ENCODE results near the gene LYL1. TPM values are rescaled to one million over a fixed set of nuclear protein-coding genes. Genes with fewer than 3 reads are reported as not detected.

LYL1 gene
- total RNA-seq, 2 donors from 2014 or later, result 4.6 to 13.3 TPM

DNA sequence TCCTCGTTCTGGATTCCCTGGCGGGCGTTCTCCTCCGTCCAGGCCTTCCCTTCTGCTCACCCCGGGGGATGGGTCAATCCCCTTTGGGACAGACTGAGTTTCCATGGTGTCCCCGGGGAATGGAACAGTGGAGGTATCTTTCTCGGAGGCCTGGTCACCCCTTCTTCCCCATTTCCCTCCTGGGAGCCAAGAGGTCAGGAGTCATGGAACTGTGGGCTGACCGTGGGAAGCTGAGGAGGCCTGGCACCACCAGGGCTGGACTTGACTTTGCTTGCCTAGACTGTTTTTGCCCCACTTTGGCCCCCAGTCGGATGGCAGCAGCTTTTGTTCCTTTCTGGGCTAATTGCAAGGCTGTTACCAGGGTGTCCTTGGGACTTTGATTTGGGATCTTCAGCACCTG lies 17.4 kb upstream of the LYL1 start:
- no peak for DNase-seq (ENCODE audit: low spot score)
- Histone ChIP-seq H3K27ac (no peak overlapping the region), H3K4me1 (replicated peaks) (peaks cover 11% of the 10 kb centered on the region), H3K36me3 (no peaks in the 10 kb centered on the region), H3K4me3 (no peak overlapping the region), H3K9me3 (no peaks in the 10 kb centered on the region), H3K27me3 (replicated peaks; ENCODE audit: insufficient read depth) (no peaks in the 10 kb centered on the region)
- WGBS, result 66% methylated on average over 9 of the region's 9 CpGs
- intact Hi-C loops (cut with DNase I), result no loop called here
- TF ChIP-seq POLR2AphosphoS5 (IDR thresholded peaks at IDR 0.05), result no peak
- TF ChIP-seq, protein P1, sequence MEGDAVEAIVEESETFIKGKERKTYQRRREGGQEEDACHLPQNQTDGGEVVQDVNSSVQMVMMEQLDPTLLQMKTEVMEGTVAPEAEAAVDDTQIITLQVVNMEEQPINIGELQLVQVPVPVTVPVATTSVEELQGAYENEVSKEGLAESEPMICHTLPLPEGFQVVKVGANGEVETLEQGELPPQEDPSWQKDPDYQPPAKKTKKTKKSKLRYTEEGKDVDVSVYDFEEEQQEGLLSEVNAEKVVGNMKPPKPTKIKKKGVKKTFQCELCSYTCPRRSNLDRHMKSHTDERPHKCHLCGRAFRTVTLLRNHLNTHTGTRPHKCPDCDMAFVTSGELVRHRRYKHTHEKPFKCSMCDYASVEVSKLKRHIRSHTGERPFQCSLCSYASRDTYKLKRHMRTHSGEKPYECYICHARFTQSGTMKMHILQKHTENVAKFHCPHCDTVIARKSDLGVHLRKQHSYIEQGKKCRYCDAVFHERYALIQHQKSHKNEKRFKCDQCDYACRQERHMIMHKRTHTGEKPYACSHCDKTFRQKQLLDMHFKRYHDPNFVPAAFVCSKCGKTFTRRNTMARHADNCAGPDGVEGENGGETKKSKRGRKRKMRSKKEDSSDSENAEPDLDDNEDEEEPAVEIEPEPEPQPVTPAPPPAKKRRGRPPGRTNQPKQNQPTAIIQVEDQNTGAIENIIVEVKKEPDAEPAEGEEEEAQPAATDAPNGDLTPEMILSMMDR (IDR thresholded peaks at IDR 0.05), result no peak

DNA sequence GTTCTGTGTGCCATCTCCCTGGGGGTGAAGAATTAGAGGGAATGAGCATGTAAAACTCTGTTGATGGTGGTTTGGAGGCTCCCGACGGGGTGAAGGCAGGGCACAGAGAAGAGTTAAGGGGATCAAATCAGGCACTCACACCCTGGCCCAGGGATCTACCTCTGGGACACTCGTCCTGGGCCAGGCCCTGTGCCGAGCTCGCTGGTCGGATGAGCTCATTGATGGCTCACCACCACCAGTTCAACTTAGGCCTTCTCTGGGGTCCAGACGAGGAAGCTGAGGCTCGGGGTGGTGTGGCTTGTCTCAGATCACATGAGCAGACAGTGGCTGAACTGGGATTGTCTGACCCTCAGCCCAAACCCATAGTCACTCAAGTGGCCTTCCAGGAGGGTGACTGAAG lies 17.0 kb upstream of the LYL1 start:
- no peak for DNase-seq (ENCODE audit: low spot score)
- Histone ChIP-seq H3K36me3 (no peaks in the 10 kb centered on the region), H3K4me3 (no peak overlapping the region), H3K4me1 (replicated peaks) (peaks cover 11% of the 10 kb centered on the region), H3K27ac (no peak overlapping the region), H3K9me3 (no peaks in the 10 kb centered on the region), H3K27me3 (replicated peaks; ENCODE audit: insufficient read depth) (no peaks in the 10 kb centered on the region)
- 67% methylated on average over 8 of the region's 8 CpGs for WGBS
- TF ChIP-seq POLR2AphosphoS5 (IDR thresholded peaks at IDR 0.05) (no peak), POLR2A (IDR thresholded peaks at IDR 0.05) (no peak)
- TF ChIP-seq, protein P1 (IDR thresholded peaks at IDR 0.05), result no peak
- intact Hi-C loops (cut with DNase I), result no loop called here

DNA sequence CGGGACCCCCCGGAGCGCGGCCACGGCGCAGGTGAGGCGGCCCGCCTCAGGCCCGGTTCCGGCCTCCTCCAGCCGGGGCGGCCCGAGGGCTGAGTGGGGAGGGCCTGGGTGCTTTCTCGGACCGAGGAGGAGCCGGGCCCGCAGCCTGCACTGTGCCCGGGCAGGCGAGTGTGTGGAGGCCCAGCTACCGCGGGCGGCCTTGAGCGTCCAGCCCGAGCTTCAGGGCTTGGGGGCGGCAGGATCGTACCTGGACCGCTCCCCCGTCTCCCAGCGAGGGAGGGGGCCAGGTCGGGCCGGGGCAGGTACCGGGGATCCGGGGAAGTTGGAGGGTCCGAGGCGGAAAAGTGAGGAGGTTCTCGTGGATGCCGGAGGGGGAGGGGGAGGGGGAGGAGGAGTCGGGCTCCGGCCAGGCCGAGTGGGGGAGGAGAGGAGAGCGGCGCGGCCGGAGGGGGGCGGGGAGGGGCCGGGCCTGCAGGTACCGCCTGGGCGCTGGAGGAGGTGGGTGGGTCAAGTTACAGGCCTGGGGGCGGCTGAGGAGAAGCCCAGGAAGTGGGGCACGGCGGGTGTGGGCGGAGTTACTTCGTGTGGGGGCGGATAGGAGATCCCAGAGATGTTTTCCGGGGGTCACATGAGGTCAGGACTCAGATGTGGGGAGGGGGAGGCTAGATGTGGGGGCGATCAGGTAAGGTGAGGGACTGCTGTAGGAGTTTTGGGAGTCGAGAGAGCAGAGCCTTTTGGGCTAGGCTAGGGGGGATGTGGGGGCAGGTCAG lies 16.0 kb upstream of the LYL1 start:
- Histone ChIP-seq H3K36me3 (no peaks in the 10 kb centered on the region), H3K4me3 (peak overlapping the region; percentile 90 to 94), H3K9me3 (no peaks in the 10 kb centered on the region), H3K27me3 (replicated peaks; ENCODE audit: insufficient read depth) (no peaks in the 10 kb centered on the region), H3K4me1 (replicated peaks) (peaks cover 11% of the 10 kb centered on the region), H3K27ac (peak overlapping the region; percentile 46 to 62)
- DNase-seq (ENCODE audit: low spot score), result peak; percentile 34
- WGBS, result 1% methylated on average over 57 of the region's 57 CpGs
- intact Hi-C loops (cut with DNase I), result no loop called here
- TF ChIP-seq POLR2A (IDR thresholded peaks at IDR 0.05) (no peak), POLR2AphosphoS5 (IDR thresholded peaks at IDR 0.05) (no peak)
- TF ChIP-seq, protein P1 (IDR thresholded peaks at IDR 0.05), result no peak

DNA sequence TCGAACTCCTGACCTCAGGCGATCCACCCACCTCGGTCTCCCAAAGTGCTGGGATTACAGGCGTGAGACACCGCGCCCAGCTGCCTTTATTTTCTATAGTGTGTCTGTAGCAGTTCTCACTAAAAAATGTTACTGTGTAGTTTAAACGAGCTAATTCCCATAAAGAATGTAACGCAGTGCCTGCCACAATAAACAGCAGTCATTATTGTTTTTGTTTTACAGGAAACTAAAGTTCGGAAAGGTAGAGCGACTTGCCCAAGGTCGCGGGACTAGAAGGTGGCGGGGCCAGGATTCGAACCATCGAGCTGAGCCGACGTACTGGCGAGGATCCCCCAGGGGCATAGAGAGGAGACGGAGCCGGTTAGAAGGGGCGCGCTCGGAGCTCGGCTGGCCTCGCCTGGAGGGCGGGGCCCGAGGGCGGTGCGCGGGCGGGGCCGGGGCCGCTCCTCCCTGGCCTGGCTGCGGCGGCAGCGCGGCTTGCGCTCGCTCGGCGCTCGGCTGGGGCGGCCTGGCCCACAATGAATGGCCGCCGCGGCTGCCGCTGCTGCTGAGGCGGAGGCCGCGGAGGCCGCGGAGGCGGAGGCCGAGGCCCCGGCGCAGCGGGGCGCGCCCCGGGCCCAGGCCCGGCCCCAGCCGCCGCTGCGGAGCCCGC lies 15.2 kb upstream of the LYL1 start, which contains the start of gene NACC1:
Gene NACC1, plus strand, starts transcription at position 493 of the 652 bp plus-strand sequence. CDS start 16,944 bp downstream, outside the sequence.
- Histone ChIP-seq H3K4me1 (replicated peaks) (peaks cover 11% of the 10 kb centered on the region), H3K27me3 (replicated peaks; ENCODE audit: insufficient read depth) (no peaks in the 10 kb centered on the region), H3K36me3 (no peaks in the 10 kb centered on the region), H3K27ac (peak within 1 kb of the TSS; percentile 69 to 71), H3K4me3 (peak within 1 kb of the TSS; percentile 90 to 94), H3K9me3 (no peaks in the 10 kb centered on the region)
- WGBS, result 3% methylated on average over 47 of the region's 65 CpGs
- TF ChIP-seq POLR2AphosphoS5 (IDR thresholded peaks at IDR 0.05), result peak; percentile 64
- no peak for TF ChIP-seq POLR2A (IDR thresholded peaks at IDR 0.05)
- TF ChIP-seq, protein P1 (IDR thresholded peaks at IDR 0.05), result peak in 1 of 4 experiments; percentile 7
- peak; percentile 85 for DNase-seq (ENCODE audit: low spot score)
- intact Hi-C loops (cut with DNase I), result no loop called here
